Ramos (cell line): Measurements from ENCODE around the gene PARP3.

Experiments
- in situ Hi-C: fragments of 300-500 bp; cut with MboI; formaldehyde crosslinking; loops from one replicate; pipeline ENCODE4 v1.14.3; 2022; ENCODE audit warnings: low sequenced_read_pairs; ENCODE audit not compliant: unreplicated experiment

The PARP3 gene

GRCh38 chr3:51963951-51964451 lies 21.8 kb downstream of the PARP3 start:
- in situ Hi-C loops = no loop called here

- in situ Hi-C loops = no loop called here
Observed at GRCh38 chr3:51964521-51964920, 22.4 kb downstream of the PARP3 start.

DNA sequence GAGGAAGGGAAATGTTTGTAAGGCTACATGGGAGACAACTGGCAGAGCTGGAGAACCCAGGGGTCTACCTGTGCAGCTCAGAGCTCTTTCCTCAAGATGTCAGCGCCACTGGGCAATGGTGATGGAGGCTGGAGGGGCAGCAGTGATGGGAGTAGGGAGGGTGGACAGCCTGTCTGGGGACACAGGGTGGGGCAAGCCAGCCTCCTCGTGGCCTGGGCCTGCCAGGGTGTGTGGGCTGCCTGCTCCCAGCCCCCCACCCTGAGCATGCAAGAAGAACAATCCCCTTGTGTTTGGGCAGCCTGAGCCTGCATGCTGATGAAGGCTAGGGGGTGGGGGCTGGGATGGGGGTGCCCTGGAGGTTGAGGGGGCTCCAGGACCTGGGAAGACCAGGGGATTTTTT lies 23.9 kb downstream of the PARP3 start:
- in situ Hi-C loops = no loop called here

DNA sequence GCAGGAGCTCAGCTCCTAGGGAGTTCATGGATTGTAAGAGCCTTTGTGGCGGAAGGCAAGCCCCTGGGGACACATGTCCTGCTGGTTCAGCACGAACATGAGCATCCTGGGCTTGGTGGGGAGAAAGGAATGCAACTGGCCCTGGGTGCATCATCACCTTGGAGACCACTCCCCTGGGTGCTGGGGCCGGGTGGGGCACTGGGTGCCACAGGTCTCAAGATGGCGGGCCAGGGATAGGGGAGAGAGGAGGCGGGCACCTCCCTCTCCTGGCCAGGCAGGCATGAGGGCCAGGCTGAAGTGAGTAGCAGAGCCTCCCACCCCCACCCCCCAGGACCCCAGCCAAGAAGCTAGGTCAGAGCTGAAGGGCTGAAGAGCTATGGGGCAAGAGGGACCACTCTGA lies 24.3 kb downstream of the PARP3 start:
- in situ Hi-C loops = no loop called here

DNA sequence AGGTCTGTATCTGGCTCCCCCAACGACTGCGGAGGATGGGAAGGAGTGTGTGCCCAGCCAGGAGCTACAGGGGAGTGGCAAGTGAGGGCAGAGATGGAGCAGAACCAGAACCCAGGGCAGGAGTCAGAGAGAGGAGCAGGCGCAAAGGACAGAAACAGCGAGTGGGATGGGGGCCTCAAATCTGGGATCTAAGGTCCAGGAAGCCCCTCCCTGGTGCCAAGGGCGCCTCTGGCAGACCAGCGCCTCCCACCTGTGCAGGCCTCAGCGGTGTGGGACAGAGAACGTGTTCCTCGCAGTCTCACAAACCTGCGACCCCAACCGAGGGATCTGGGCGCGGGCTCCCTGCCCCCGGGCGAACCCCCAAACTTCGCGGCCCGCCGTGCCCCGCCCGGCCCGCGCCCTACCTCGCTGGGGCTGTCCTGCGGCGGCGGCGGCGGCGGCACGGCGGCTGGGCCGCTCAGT lies 24.8 kb downstream of the PARP3 start:
- in situ Hi-C loops = no loop called here

DNA sequence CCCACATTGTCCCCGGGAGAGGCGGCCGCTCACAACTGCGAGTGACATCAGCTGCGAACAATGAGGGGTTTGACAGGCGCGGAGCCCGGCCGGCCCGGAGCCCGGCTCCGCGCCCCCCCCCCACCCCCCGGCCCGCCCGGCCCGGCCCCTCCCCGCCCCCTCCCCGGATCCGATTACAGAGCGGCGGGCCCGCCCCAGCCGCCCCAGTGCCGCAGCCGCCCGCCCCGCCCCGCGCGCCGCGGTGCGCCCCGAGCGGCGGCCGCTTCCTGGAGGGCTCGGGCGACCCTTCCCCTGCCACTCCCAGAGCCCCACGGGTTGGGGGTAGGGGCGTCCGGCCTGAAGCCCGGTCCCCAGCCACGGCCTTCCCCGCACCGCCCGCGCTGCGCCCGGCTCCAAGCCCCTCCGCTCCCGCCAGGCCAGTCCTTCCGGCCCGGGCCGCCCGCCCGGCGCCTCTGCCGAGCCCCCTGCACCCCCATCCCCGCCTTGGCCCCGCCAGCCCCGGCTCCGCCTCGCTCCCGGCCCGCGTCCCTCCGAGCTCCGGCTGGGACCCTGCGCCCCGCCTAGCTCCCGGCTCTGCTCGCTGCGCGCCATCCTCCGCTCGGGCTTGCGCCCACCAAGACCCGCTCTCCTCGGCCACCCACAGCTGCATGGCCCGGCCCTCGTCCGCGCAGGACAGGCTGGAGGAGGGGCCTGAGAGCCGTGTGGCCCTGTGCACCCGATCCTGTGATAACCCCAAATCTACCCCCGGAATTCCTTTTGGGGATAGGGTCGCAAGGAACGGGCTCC lies 25.4 kb downstream of the PARP3 start, which contains the start of gene PCBP4:
Gene PCBP4, minus strand, starts transcription at position 71 of the 786 bp plus-strand sequence. CDS start 6,214 bp downstream, outside the sequence.
- in situ Hi-C loops = no loop called here

- in situ Hi-C loops = no loop called here
Observed at GRCh38 chr3:51968170-51968775, 26.1 kb downstream of the PARP3 start.

DNA sequence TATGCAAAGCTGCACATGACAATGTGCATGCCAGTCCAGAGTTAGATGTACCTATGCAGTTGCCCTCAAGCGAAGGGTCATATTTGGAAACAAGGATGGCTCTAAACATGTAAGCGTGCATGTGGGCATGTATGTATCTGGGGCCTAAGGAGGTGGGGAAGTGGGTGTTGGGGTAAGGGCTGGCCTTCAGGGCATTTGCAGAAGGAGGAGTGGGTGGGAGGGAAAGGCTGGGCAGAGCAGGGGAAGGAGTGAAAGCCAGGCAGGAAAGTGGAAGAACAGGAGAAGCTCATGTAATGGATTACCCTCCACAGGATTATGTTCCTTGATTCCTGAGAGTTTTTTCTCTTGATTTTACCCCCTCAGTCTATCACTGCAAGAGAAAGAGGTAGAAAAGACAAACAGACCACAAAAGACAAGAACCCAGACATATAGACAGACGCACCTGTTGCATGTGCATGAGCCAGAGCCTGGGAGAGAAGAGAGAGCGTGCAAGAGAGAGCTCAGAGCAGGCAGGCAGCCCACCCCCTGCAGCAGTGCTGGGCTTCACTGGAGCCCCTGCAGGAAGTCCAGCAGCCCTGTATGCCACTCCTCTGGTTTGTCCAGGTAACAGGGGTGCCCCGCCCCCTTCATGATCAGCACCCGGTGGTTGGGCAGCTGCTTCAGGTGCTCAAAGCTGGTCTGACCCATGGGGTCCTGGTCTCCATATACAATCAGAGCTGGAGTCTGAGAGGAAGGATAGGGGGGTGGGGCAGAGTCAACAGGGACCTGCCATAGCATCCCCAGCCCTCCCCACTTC lies 26.9 kb downstream of the PARP3 start:
- in situ Hi-C loops = no loop called here

DNA sequence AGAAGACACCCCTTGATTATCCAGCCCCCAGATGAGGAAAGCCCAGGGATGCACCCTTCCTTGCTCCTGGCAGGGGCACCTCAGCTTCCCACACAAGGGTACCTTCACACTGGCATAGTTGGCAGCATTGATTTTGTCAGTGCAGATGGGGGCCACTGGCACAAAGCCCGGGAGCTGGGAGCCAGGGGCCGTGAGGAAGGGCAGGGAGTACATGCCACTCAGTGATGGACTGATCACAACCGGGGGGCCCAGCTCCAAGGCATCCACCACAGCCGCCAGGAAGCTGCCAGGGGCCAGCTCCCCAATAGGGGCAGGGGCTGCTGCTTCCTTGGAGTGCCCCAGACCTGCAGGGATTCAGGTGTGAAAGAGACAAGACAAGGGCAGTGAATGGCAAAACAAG lies 27.7 kb downstream of the PARP3 start:
- in situ Hi-C loops = no loop called here

DNA sequence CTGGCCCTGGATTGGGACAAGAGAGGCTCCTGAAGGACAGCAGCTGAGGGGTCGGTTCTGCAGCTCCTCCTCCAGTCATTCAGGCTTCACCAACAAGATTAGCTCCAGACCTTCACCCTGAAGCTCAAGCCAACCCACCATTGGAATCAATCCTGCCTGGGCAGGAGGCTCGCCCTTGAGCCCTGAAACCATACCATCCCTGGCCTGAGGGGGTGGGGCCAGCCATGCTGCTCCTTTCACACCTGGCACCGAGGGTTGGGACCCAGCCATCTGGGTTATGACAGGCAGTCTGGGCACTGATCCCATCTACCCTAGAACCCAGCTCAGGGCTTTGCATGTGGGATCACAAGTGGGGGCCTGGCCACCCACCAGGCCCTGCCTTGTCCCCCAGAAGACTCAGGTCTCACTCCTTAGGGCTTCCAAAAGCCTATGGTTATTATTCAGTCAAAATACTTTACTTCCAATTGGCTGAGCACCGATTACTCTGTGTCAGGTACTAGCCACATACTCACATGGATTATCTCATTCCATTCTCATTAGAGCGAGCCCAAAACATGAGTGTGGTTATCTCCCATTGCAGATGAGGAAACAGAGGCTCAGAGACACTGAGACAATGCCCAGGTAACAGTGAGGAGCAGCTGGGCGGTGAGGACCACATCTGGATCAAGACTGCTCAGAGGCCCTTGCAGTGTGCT lies 28.6 kb downstream of the PARP3 start:
- in situ Hi-C loops = no loop called here

DNA sequence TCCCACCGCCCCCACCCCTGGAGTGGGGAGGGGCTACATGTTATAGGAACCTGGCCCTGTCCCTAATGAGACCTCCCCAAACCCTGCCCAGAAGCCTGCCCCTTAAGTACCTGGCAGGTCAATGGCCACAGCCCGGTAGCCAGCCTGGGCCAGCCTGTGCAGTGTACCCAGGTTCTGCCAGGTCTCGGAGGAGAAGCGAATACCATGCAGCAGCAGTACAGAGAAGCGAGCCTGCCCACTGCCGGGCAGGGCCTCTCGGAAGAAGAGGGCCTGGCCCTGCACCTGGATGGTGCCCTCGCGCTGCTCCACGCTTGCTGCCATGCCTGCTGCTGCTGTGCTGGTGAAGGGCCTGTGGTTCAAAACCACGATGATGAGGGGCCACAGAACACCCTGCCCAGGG lies 29.2 kb downstream of the PARP3 start:
- in situ Hi-C loops = no loop called here

DNA sequence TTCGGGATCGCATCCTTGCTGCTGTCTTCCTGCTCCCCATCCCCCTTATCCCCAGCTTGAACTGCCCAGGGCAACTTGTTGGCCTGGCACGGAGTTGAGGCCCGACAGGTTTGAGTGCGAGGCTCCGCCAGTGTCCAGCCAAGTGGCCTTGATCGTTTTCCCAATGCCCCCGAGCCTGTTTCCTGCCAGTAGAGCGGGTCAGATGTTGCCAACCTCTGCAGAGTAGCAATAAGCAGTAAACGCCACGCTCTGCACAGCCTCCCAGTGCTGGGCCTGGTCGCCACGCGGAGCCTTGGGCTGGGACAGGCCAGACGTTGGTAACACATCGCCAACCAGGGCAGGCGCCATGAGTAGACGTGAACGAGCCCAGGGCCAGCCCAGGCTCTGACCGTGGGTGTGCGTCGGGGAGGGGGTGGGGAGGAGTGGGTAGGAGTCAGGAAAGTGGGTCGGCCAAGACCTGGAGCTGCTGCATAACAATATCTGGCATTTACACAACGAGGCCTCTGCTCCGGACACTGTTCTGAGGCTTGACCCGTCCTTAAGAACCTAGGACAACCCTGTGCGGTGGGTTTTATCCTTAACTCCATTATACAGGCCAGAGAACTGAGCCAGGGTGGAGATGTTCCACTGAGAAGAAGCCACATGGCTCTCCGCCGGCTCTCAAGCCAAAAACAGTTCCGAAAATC lies 32.3 kb downstream of the PARP3 start:
- in situ Hi-C loops = no loop called here

- in situ Hi-C loops = no loop called here
Observed at GRCh38 chr3:51974963-51975851, 33.0 kb downstream of the PARP3 start, which contains the start of gene ABHD14A. ABHD14A (plus strand) TSS chr3:51975064; CDS start chr3:51975136, 72 bp downstream.

- in situ Hi-C loops = no loop called here
Observed at GRCh38 chr3:51975852-51976549, 33.8 kb downstream of the PARP3 start.

- in situ Hi-C loops = no loop called here
Observed at GRCh38 chr3:51977446-51978142, 35.4 kb downstream of the PARP3 start.

- in situ Hi-C loops = no loop called here
Observed at GRCh38 chr3:51978143-51978502, 36.0 kb downstream of the PARP3 start.

DNA sequence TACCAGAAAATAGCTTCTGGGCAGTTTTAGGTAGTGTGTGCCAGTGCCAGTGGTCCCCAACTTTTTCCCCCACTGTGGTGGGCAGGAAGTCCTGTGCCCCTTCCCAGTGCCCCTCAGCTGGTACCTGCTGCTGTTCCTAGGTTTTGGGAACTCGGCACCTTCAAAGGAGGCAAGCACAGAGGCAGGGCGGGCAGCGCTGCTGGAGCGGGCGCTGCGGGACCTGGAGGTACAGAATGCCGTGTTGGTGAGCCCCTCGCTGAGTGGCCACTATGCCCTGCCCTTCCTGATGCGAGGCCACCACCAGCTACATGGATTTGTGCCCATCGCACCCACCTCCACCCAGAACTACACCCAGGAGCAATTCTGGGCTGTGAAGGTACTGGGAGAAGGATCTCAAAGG lies 38.1 kb downstream of the PARP3 start:
- in situ Hi-C loops = no loop called here
